ENCODE data around the gene RRAGC.
A peak's percentile ranks its signal among the peaks of the same experiment; 100 is the strongest.

The RRAGC gene

DNA sequence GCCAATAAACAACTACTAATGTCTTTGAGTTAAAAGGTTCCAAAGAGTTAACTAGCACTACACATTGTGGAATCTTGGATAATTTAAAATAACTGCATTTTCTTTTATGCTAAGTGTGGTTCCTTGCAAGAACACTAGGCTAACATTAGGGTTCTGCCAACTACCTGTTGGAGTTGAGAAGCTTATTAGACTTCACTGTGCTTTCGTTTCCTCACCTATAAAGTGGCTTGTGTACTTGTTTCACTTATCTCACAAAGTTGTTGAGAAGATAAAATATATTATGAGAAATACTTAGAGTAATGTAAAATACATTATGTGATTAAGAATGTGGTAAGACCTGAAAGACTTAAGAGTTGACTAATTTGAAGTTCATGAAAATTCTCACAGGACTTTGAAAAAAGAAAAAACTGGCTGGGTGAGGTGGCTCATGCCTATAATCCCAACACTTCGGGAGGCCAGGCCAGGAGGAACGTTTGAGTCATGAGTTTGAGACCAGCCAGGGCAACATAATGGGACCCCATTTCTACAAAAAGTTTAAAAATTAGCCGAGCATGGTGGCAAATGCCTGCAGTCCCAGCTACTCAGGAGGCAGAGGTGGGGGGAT is 5.6 kb upstream of the RRAGC start:
- Histone ChIP-seq H3K36me3 (ENCODE audit: control insufficient read depth, insufficient read depth, low read length) (no peaks in the 10 kb centered on the region), H3K9ac (no peak overlapping the region), H2AFZ (no peak overlapping the region), H3K4me2 (ENCODE audit: low read length) (no peak overlapping the region), H3K27ac (no peak overlapping the region), H3K79me2 (no peaks in the 10 kb centered on the region), H3K4me1 (no peaks in the 10 kb centered on the region), H3K4me3 (ENCODE audit: low read depth, low read length) (no peak overlapping the region), H3K9me3 (ENCODE audit: control insufficient read depth, low read length) (no peaks in the 10 kb centered on the region), H3K27me3 (ENCODE audit: control insufficient read depth, insufficient read depth, low read length) (no peaks in the 10 kb centered on the region)
- TF ChIP-seq, protein P1, sequence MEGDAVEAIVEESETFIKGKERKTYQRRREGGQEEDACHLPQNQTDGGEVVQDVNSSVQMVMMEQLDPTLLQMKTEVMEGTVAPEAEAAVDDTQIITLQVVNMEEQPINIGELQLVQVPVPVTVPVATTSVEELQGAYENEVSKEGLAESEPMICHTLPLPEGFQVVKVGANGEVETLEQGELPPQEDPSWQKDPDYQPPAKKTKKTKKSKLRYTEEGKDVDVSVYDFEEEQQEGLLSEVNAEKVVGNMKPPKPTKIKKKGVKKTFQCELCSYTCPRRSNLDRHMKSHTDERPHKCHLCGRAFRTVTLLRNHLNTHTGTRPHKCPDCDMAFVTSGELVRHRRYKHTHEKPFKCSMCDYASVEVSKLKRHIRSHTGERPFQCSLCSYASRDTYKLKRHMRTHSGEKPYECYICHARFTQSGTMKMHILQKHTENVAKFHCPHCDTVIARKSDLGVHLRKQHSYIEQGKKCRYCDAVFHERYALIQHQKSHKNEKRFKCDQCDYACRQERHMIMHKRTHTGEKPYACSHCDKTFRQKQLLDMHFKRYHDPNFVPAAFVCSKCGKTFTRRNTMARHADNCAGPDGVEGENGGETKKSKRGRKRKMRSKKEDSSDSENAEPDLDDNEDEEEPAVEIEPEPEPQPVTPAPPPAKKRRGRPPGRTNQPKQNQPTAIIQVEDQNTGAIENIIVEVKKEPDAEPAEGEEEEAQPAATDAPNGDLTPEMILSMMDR (IDR thresholded peaks at IDR 0.05): no peak

DNA sequence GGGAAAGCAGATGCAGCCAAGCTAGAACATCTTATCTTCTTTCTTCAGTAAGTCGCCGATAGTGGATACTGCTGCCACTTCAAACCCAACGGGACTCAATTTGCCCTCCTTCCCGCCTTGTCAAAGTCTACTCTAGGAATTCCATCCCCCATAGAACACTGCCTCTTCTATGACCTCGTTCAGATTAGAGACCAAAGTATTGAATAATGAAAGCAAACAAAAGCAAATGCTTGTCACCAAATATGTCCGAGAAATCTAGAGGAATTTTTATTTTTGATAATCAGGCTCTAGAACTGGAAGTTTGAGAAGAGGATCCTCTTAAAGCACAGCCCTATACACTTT is 853 bp upstream of the RRAGC start:
- Histone ChIP-seq H3K36me3 (ENCODE audit: control insufficient read depth, insufficient read depth, low read length) (no peaks in the 10 kb centered on the region), H3K27ac (no peak overlapping the region), H3K79me2 (peaks cover 3% of the 10 kb centered on the region), H3K9me3 (ENCODE audit: control insufficient read depth, low read length) (no peaks in the 10 kb centered on the region), H3K4me3 (ENCODE audit: low read depth, low read length) (peak overlapping the region; percentile 82), H3K4me1 (no peaks in the 10 kb centered on the region), H2AFZ (peak overlapping the region; percentile 92), H3K4me2 (ENCODE audit: low read length) (peak overlapping the region; percentile 82), H3K27me3 (ENCODE audit: control insufficient read depth, insufficient read depth, low read length) (no peaks in the 10 kb centered on the region), H3K9ac (no peak overlapping the region)
- TF ChIP-seq, protein P1 (IDR thresholded peaks at IDR 0.05): no peak

- Histone ChIP-seq H3K79me2 (peaks cover 3% of the 10 kb centered on the region), H3K9me3 (ENCODE audit: control insufficient read depth, low read length) (no peaks in the 10 kb centered on the region), H3K27me3 (ENCODE audit: control insufficient read depth, insufficient read depth, low read length) (no peaks in the 10 kb centered on the region), H3K9ac (peak overlapping the region; percentile 46), H3K4me3 (ENCODE audit: low read depth, low read length) (peak overlapping the region; percentile 53), H3K36me3 (ENCODE audit: control insufficient read depth, insufficient read depth, low read length) (no peaks in the 10 kb centered on the region), H2AFZ (peak overlapping the region; percentile 75), H3K4me1 (no peaks in the 10 kb centered on the region), H3K4me2 (ENCODE audit: low read length) (peak overlapping the region; percentile 49), H3K27ac (peak overlapping the region; percentile 63)
- TF ChIP-seq, protein P1 (IDR thresholded peaks at IDR 0.05): no peak
Measured at GRCh38 chr1:38858833-38859560, 575 bp downstream of the RRAGC start.

GRCh38 chr1:38852780-38853179 is 6.8 kb downstream of the RRAGC start:
- Histone ChIP-seq H3K79me2 (no peaks in the 10 kb centered on the region), H3K4me1 (no peaks in the 10 kb centered on the region), H3K9me3 (ENCODE audit: control insufficient read depth, low read length) (no peaks in the 10 kb centered on the region), H3K27ac (no peak overlapping the region), H3K36me3 (ENCODE audit: control insufficient read depth, insufficient read depth, low read length) (no peaks in the 10 kb centered on the region), H3K4me2 (ENCODE audit: low read length) (no peak overlapping the region), H3K27me3 (ENCODE audit: control insufficient read depth, insufficient read depth, low read length) (no peaks in the 10 kb centered on the region), H3K9ac (no peak overlapping the region), H2AFZ (no peak overlapping the region), H3K4me3 (ENCODE audit: low read depth, low read length) (no peak overlapping the region)
- TF ChIP-seq, protein P1 (IDR thresholded peaks at IDR 0.05): no peak

GRCh38 chr1:38848071-38848470 is 11.5 kb downstream of the RRAGC start:
- Histone ChIP-seq H3K9me3 (ENCODE audit: control insufficient read depth, low read length) (no peaks in the 10 kb centered on the region), H3K27ac (no peak overlapping the region), H3K79me2 (no peaks in the 10 kb centered on the region), H3K9ac (no peak overlapping the region), H3K4me3 (ENCODE audit: low read depth, low read length) (no peak overlapping the region), H3K27me3 (ENCODE audit: control insufficient read depth, insufficient read depth, low read length) (no peaks in the 10 kb centered on the region), H3K36me3 (ENCODE audit: control insufficient read depth, insufficient read depth, low read length) (no peaks in the 10 kb centered on the region), H3K4me1 (no peaks in the 10 kb centered on the region), H2AFZ (no peak overlapping the region), H3K4me2 (ENCODE audit: low read length) (no peak overlapping the region)
- TF ChIP-seq, protein P1 (IDR thresholded peaks at IDR 0.05): no peak

Data from parathyroid adenoma (tissue), 2 donors.